Forelimb muscle (tissue), 1 donor: ENCODE data around the gene PAMR1. TPM values are rescaled to one million over a fixed set of nuclear protein-coding genes. Genes with fewer than 3 reads are reported as not detected.

Experiments used
- DNase-seq: peaks from one replicate; pipeline ENCODE4 v3.0.0-alpha.2; 2013; ENCODE audit warnings: low read depth
- polyA plus RNA-seq: library from polyadenylated mRNA; unstranded; fragments of 120-200 nt; gene quantifications from one replicate; pipeline ENCODE4 v1.2.1, GENCODE V29; 2013; ENCODE audit not compliant: insufficient read length

Gene PAMR1
- polyA plus RNA-seq, 1 donor, result 12.1 TPM

- DNase-seq, result no peak
Measured at GRCh38 chr11:35454362-35454761, 71.1 kb downstream of the PAMR1 start.

DNA sequence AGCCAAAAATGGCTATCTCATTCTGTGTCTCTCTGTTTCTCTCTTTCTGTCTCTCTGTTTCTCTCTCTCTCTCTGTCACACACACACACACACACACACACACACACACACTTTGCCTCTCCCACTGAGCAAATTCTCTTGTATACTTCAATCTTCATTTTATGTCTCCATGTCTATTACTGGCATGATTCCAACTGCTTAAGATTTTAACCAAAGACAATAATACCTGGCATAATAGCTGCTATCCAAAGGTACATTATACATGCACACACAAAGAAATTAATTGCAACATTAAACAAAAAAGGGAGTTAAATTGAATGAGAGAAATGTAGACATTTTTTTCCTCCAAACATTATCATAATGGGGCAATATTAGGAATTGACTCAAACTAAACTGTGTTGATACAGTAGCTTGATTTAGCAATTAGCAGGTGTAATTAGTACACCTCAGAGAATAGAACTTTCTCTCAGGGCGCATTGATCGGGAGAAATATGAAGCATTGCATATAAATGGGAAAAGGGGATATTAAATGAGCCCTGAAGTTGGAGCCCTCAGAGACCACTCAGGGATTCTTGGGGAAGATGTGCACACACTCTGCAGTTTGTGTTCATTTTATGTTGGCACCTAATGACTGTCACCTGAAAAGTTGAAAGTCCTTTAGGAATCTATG, 88.7 kb downstream of the PAMR1 start:
- DNase-seq, result no peak

- no peak for DNase-seq
Measured at GRCh38 chr11:35433588-35433987, 91.8 kb downstream of the PAMR1 start.

GRCh38 chr11:35432464-35432863, 93.0 kb downstream of the PAMR1 start:
- no peak for DNase-seq

- DNase-seq, result no peak
Measured at GRCh38 chr11:35427071-35427470, 98.3 kb downstream of the PAMR1 start.

- DNase-seq, result no peak
Measured at GRCh38 chr11:35426351-35426750, 99.1 kb downstream of the PAMR1 start.

DNA sequence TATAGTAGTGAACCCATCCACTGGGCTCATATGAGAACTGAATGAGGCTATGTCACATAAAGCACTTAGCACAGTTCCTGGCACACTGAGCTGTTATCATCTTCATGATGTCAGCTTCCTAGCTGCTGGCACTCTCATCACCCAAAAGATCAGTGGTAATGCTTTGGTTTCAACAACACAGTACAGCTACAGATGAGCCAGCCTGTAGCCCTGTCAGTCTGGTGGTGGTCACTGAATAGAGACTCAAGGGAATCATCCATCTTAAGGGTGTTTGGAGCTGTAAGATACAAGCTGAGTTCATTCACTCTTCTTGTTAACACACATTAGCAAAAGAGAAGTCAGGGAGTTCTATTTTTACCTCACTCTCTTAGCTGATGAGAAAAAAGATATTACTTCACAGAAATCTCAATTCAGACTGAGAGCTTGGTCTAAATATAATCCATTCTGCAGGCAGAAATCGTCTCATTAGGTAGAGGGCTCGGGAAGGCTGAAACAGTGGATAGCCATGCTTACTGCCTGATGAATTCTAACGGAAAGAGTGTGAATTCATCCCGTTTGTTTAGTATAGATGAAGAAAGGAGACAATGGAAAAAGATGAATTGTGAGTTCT, 99.7 kb downstream of the PAMR1 start:
- DNase-seq, result no peak

DNA sequence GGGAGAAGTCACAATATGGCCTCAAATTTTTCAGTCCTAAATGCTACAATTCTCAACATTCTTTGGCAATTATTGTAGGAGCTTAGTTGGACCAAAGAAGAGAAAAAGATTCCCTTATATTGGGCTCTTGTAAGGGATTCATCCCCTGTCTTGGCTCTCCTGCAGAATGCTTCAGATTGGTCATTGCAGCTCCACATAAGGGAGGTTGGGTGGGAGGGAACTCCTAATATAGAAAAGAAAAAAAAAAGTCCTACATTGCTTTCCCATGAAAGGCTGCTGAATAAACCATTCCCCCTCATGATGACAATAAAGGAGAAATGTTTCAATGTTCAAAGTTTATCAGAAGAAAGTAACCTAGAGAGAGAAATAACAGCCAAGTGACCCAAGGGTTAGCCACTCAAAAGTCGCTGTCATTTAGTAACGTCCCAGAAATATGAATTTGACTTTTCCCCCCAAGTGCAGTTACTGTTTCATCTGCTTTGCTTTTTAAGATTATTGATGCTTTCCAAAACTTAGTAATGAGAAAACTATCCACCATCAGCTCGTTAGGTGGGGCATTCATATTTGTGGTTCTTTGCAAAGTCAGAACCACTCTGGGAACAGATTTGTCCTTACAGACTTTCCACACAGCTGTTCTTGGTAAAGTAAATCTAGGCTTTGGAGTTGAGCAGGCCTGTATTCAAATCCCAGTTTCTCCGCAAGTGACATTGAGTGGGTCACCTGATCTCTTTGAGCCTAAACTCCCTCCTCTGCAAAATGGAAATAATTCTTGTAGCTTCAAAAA, 101.1 kb downstream of the PAMR1 start:
- no peak for DNase-seq

- no peak for DNase-seq
Measured at GRCh38 chr11:35420371-35420770, 105.0 kb downstream of the PAMR1 start.

GRCh38 chr11:35419830-35420333, 105.5 kb downstream of the PAMR1 start:
- no peak for DNase-seq

DNA sequence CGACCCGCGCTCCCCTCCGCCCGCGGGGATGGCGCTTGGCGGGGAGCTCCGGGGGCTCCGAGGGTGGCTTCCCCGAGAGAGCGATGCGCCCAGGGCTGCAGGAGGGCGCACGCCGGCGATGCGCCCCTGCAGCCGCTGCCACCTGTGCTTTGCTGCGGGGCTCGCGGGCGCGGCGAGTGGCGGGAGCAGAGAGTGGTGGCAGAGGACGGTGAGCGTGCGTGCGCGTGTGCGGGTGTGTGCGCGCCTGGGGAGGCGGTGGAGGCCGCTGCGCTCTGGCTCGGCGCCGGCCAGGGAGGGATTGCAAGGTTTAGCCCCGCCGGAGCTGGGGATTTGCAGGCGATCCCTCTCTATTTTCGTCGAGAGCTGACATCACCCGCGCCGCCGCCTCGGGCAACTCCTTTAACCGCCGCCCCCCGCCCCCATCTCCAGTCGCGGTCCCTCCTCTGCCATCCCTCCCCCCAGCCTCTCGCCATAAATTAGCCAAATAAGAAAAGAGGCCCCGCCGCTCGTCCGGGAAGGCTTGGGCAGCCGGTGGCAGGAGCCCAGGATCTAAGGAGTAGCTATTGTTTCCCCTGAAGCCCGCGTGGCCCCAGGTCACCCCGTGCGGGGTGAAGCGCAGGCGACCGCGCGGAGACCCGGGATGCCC, 106.1 kb downstream of the PAMR1 start, which contains the start of gene SLC1A2:
Gene SLC1A2 (minus strand): TSS at position 375 of the 646 bp plus-strand sequence. CDS start 592 bp downstream, outside the sequence.
- no peak for DNase-seq

DNA sequence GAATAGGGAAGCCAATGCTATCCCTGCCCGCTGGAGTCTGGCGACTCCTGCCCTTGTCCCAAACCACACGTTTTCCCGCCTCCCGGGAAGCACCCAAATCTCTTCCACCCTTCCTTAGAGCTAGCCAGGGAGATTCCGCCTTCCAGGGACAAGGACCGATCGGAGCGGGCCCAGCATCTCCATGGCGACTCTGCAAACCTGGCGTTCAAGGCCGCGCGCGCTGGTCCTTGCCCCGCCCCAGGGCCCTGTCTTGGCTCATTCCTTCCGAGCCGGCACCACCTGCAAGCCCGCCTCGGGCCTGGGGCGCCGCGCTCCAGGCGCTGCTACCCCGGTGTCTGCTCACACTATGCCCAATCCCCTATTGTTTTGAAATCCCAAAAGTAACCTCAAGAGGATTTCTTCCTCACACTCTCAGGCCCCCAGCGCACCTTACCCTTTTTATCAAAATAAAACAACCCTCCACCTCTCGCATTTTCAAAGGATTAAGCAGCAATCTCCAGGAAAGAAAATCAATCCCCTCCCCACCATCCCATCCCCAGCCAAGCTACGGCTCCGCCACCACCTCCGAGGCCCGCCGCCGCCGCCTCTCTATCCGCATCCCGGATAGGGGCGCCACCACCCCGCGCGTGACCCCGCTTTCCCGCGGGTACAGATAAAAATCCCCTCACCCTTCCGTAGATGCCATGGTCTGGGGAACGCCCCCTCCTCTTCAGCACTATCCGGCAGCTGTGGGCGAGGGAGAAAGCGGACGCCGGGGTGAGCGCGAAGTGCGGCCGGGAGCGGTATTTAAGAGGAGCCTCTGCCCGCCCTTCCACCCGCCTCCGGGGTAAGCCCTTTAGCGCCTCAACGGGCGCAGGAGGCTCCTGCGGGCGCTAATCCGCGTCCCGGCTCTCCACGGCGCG, 106.9 kb downstream of the PAMR1 start:
- no peak for DNase-seq

DNA sequence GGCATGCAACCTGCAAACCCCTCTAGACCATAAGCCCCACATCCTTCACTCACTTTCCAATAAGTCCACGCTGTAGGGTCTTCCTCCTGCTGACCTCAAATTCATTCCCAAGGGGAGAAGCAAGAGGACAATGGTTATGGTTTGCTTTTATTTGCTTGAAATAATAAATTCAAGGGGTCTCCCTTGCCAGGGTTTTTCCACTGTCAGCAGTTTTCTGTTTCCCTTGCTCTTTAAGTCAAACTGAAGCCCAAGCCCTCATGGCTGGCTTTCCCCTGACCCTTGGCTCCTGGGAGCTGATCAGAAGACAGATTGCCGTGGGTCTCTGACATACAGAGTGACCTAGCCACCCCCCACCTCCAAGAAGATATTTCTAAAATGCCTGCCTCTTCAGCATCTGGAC, 109.9 kb downstream of the PAMR1 start:
- no peak for DNase-seq

GRCh38 chr11:35414776-35415175, 110.6 kb downstream of the PAMR1 start:
- DNase-seq, result no peak

GRCh38 chr11:35414311-35414710, 111.1 kb downstream of the PAMR1 start:
- no peak for DNase-seq

GRCh38 chr11:35413598-35413997, 111.8 kb downstream of the PAMR1 start:
- DNase-seq, result no peak

DNA sequence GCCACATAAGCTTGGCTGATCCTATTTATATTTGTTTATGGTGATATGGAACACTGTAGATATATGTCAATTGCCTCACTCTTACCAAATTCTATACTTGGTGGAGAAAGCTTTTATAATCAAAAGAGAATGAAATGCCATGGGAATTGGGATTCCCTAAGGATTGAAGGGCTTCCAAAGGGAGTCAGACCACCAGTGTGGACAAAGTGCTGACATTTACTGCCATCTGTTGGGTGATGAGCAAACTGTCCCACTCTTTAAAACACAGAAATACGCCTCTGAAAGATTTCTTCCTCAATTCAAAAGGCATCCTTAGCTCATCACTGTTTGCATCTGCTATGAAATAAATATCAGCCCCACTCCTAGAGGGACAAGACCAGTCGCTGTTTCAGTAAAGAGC, 113.1 kb downstream of the PAMR1 start:
- DNase-seq, result no peak

DNA sequence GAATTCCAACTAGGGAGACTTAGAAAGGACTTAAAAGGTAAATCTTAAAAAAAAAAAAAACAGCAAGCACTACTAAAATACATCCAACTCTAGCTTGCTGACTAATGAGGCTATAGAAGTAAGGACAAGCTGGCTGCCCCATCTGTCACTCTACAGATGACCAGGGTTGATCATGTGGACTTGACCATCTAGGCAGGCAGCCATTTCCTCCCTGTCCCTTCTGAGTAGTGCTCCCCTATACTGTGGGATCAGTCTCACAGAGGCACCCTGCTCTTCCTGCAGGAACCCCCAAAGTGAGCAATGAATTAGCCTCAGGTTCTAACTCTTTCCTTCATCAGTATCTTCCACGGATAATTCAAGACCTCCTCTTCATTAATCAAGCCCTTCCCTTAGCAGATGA, 118.4 kb downstream of the PAMR1 start:
- DNase-seq, result no peak

DNA sequence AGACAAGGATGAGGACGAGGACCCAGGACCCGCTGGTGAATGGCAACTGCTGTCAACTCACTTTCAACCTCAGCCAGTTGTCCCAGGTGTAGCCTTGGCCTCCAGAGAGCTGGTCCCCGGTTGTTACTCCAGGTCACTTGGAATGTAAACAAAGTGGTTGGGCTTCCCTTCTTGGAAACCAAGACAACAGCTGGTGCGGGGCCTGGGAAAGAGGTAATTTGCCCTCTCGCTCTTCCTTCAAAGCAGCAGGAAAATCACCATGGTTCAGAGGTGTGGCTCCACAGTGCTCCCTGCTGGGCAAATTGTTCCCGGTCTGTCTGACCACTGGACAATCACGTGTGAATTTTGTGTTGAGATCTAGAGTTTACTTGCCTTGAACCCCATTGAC, 121.0 kb downstream of the PAMR1 start:
- no peak for DNase-seq

- no peak for DNase-seq
Measured at GRCh38 chr11:35403765-35404387, 121.5 kb downstream of the PAMR1 start.
